WTC11 (cell line): Measurements from ENCODE around the gene HHIPL1. TPM values are rescaled to one million over a fixed set of nuclear protein-coding genes. Genes with fewer than 3 reads are reported as not detected.
A peak's percentile ranks its signal among the peaks of the same experiment; 100 is the strongest.

Experiments
- ATAC-seq: fragments of 200-7000 bp; cut with Tn5 transposase; 2 replicates; pipeline ENCODE4 v1.10.0; 2021; ENCODE audit warnings: mild to moderate bottlenecking, moderate library complexity
- CTCF ChIA-PET: fragments of 300-600 bp; sonication (Branson Sonifier 250); formaldehyde crosslinking; loops from one replicate; lab custom pipeline; 2021; ENCODE audit warnings: antibody characterized with exemption; lab: Charles Lee
- POLR2A ChIA-PET: fragments of 350-600 bp; sonication (Branson Sonifier 250); formaldehyde crosslinking; loops from one replicate; lab custom pipeline; 2021; ENCODE audit warnings: antibody characterized with exemption; lab: Charles Lee
- DNase-seq: peaks from one replicate; pipeline ENCODE4 v3.0.0; 2021; ENCODE audit warnings: low spot score
- H3K27ac Mint-ChIP-seq: 2 replicates; pipeline ENCODE4 v1.8.0; 2021; ENCODE audit warnings: mixed read lengths
- H3K27me3 Mint-ChIP-seq: 2 replicates; pipeline ENCODE4 v1.8.0; 2021; ENCODE audit warnings: low read depth, mild to moderate bottlenecking, moderate library complexity, mixed read lengths
- H3K36me3 Mint-ChIP-seq: 2 replicates; pipeline ENCODE4 v1.8.0; 2021; ENCODE audit warnings: mixed read lengths
- H3K4me1 Mint-ChIP-seq: 2 replicates; pipeline ENCODE4 v1.8.0; 2022; ENCODE audit warnings: mixed read lengths
- H3K4me3 Mint-ChIP-seq: 2 replicates; pipeline ENCODE4 v1.8.0; 2021; ENCODE audit warnings: mild to moderate bottlenecking, moderate library complexity, mixed read lengths
- H3K9me3 Mint-ChIP-seq: 2 replicates; pipeline ENCODE4 v1.8.0; 2021; ENCODE audit warnings: mixed read lengths
- CREM ChIP-seq: sonication (generic); formaldehyde crosslinking; IDR thresholded peaks from 2 replicates; pipeline ENCODE4 v1.8.1; 2022; ENCODE audit warnings: mild to moderate bottlenecking, missing genetic modification reagents, moderate library complexity
- ESRRA ChIP-seq: sonication (generic); formaldehyde crosslinking; IDR thresholded peaks from 2 replicates; pipeline ENCODE4 v1.8.1; 2022; ENCODE audit warnings: mild to moderate bottlenecking, missing genetic modification reagents, borderline replicate concordance
- FOXP1 ChIP-seq: sonication (generic); formaldehyde crosslinking; IDR thresholded peaks from 2 replicates; pipeline ENCODE4 v1.8.0; 2022; ENCODE audit warnings: missing genetic modification reagents, mild to moderate bottlenecking, moderate library complexity, borderline replicate concordance
- GRHL2 ChIP-seq: fragments of 250-450 bp; sonication (Bioruptor Pico); IDR thresholded peaks from 2 replicates; pipeline ENCODE4 v1.8.0; 2022; ENCODE audit warnings: mild to moderate bottlenecking, moderate library complexity; ENCODE audit not compliant: insufficient replicate concordance, severe bottlenecking
- MXD4 ChIP-seq: fragments of 250-450 bp; sonication (Bioruptor Pico); IDR thresholded peaks from 2 replicates; pipeline ENCODE4 v1.8.0; 2021; ENCODE audit warnings: mild to moderate bottlenecking, moderate library complexity, borderline replicate concordance
- MYBL2 ChIP-seq: sonication (generic); formaldehyde crosslinking; IDR thresholded peaks from 2 replicates; pipeline ENCODE4 v1.8.1; 2023; ENCODE audit warnings: mild to moderate bottlenecking, moderate library complexity, missing genetic modification reagents
- NR3C1 ChIP-seq: sonication (generic); formaldehyde crosslinking; conservative IDR thresholded peaks from 2 replicates; pipeline ENCODE4 v1.8.1; 2023; ENCODE audit warnings: low read depth, mild to moderate bottlenecking, missing genetic modification reagents
- PRRX2 ChIP-seq: fragments of 250-450 bp; sonication (Bioruptor Pico); IDR thresholded peaks from 2 replicates; pipeline ENCODE4 v1.8.0; 2021; ENCODE audit warnings: mild to moderate bottlenecking
- RORB ChIP-seq: fragments of 250-450 bp; sonication (Bioruptor Pico); IDR thresholded peaks from 2 replicates; pipeline ENCODE4 v1.9.0; 2021; ENCODE audit warnings: mild to moderate bottlenecking
- SP1 ChIP-seq: sonication (generic); formaldehyde crosslinking; conservative IDR thresholded peaks from 2 replicates; pipeline ENCODE4 v1.8.1; 2022; ENCODE audit warnings: missing genetic modification reagents
- TEAD4 ChIP-seq: sonication (generic); formaldehyde crosslinking; IDR thresholded peaks from 2 replicates; pipeline ENCODE4 v1.8.0; 2022; ENCODE audit warnings: mild to moderate bottlenecking, missing genetic modification reagents
- ZNF121 ChIP-seq: sonication (generic); formaldehyde crosslinking; IDR thresholded peaks from 2 replicates; pipeline ENCODE4 v1.8.0; 2023; ENCODE audit warnings: missing genetic modification reagents
- total RNA-seq: library from RNA; stranded (reverse); gene quantifications from 3 replicates; pipeline ENCODE4 v1.2.3, GENCODE V29; 2021
- TF ChIP-seq, protein P1 (sequence below): fragments of 250-450 bp; sonication (Bioruptor Pico); conservative IDR thresholded peaks from 2 replicates; pipeline ENCODE4 v1.9.0; 2021; ENCODE audit warnings: mild to moderate bottlenecking
- TF ChIP-seq, protein P2 (sequence below): sonication (generic); formaldehyde crosslinking; IDR thresholded peaks from 2 replicates; pipeline ENCODE4 v1.8.0; 2023; ENCODE audit warnings: missing genetic modification reagents
- TF ChIP-seq, protein P3 (sequence below): fragments of 250-450 bp; sonication (Bioruptor Pico); IDR thresholded peaks from 2 replicates; pipeline ENCODE4 v2.1.2; 2022; ENCODE audit warnings: mild to moderate bottlenecking, moderate library complexity
- TF ChIP-seq, protein P4 (sequence below): sonication (generic); formaldehyde crosslinking; IDR thresholded peaks from 2 replicates; pipeline ENCODE4 v1.8.1; 2022; ENCODE audit warnings: mild to moderate bottlenecking, missing genetic modification reagents, moderate library complexity, borderline replicate concordance
- TF ChIP-seq, protein P5 (sequence below): sonication (generic); formaldehyde crosslinking; IDR thresholded peaks from 2 replicates; pipeline ENCODE4 v1.8.1; 2022; ENCODE audit warnings: low read depth, mild to moderate bottlenecking, moderate library complexity, missing genetic modification reagents, borderline replicate concordance
- TF ChIP-seq, protein P6 (sequence below): sonication (generic); formaldehyde crosslinking; IDR thresholded peaks from 2 replicates; pipeline ENCODE4 v1.8.1; 2022; ENCODE audit warnings: mild to moderate bottlenecking, moderate library complexity, missing genetic modification reagents
- TF ChIP-seq, protein P7 (sequence below): sonication (generic); formaldehyde crosslinking; IDR thresholded peaks from 2 replicates; pipeline ENCODE4 v1.8.0; 2022; ENCODE audit warnings: mild to moderate bottlenecking, missing genetic modification reagents
- TF ChIP-seq, protein P8 (sequence below): sonication (generic); formaldehyde crosslinking; conservative IDR thresholded peaks from 2 replicates; pipeline ENCODE4 v1.8.1; 2022; ENCODE audit warnings: mild to moderate bottlenecking, missing genetic modification reagents

HHIPL1 gene
- total RNA-seq, 1 experiment from 2014 or later: 1.5 TPM

DNA sequence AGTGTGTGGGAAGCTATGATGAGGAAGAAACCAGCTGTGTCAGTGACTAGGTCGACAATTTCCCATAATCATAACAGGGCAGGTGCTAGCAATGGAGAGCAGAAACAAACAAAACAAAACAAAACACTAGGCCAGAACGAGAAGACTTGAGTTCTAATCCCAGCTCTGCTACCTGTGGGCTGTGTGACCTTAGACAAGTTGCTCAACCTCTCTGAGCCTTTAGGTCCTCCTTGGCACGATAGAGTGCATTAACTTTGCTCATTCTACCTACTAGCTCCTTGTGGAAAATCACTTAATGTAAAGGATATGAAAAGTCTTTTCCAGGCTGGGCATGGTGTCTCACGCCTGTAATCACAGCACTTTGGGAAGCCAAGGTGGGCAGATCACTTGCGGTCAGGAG, 11.2 kb downstream of the HHIPL1 start (continued):
- TF ChIP-seq, protein P1, sequence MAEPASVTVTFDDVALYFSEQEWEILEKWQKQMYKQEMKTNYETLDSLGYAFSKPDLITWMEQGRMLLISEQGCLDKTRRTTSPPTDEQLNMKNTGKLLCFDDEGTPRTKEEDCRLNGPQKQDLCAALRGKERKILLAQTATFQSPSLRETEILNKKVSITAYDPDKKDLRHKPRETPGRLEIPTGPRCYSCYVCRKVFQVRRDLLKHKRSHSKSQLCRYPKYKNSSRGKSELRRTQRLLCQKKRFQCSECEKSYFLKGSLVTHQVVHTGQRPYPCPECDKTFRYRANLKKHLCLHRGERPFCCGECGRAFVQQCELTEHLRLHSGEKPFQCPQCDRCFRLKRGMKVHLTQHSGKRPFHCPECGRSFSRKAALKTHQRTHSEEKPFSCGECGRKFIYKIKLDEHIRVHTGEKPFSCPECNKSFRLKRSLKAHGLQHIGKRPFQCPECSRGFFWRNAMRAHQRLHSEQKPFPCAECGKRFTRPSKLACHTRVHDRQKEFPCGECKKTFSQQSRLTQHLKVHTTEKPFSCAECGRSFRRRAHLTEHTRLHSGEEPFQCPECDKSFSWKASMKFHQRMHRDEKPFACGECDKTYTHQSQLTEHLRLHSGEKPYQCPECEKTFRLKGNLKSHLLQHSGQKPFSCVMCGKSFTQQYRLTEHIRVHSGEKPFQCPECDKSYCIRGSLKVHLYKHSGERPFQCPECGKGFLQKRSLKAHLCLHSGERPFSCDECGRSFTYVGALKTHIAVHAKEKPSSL: no peak
- no peak for TF ChIP-seq FOXP1
- TF ChIP-seq, protein P2, sequence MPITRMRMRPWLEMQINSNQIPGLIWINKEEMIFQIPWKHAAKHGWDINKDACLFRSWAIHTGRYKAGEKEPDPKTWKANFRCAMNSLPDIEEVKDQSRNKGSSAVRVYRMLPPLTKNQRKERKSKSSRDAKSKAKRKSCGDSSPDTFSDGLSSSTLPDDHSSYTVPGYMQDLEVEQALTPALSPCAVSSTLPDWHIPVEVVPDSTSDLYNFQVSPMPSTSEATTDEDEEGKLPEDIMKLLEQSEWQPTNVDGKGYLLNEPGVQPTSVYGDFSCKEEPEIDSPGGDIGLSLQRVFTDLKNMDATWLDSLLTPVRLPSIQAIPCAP: no peak

DNA sequence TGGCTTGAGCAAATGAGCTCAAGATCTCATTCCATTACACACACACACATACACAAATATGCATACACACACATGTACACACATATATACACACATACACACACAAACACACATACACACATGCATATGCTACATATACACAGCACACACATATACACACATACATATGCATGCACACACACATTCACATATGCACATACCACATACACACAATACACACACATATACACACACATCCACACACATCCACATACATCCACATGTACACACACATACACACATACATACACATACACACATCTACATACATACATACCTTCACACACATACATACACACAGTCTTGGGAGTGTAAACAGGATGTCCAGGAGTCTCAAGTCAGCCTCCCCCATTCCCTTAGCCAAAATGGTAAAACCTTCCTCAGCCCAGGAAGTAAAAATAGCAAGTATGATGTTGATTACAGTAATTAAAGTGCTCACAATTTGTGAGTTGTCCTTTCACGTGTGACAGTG, 12.8 kb downstream of the HHIPL1 start:
- no peaks in the 10 kb centered on the region for H3K36me3 Mint-ChIP-seq
- no peak overlapping the region for H3K4me3 Mint-ChIP-seq
- DNase-seq: no peak
- peaks cover 17% of the 10 kb centered on the region for H3K4me1 Mint-ChIP-seq
- no peak for TF ChIP-seq MXD4 (CRISPR knock-in tag)
- TF ChIP-seq MYBL2 (CRISPR knock-in tag): no peak
- TF ChIP-seq FOXP1: no peak
- TF ChIP-seq, protein P3, sequence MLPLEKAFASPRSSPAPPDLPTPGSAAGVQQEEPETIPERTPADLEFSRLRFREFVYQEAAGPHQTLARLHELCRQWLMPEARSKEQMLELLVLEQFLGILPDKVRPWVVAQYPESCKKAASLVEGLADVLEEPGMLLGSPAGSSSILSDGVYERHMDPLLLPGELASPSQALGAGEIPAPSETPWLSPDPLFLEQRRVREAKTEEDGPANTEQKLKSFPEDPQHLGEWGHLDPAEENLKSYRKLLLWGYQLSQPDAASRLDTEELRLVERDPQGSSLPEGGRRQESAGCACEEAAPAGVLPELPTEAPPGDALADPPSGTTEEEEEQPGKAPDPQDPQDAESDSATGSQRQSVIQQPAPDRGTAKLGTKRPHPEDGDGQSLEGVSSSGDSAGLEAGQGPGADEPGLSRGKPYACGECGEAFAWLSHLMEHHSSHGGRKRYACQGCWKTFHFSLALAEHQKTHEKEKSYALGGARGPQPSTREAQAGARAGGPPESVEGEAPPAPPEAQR (CRISPR knock-in tag): no peak
- H3K27ac Mint-ChIP-seq: no peak overlapping the region
- no peak for ATAC-seq
- H3K9me3 Mint-ChIP-seq: no peaks in the 10 kb centered on the region
- ChIA-PET CTCF (interaction anchor here (1.2 to 1.5 kb wide), 3 partner anchors 9 to 26 kb away, joined by 3 to 5 read pairs (median 3); partner anchors contain the start of gene CYP46A1), POLR2A (no interaction called here)
- H3K27me3 Mint-ChIP-seq: peaks cover 44% of the 10 kb centered on the region

DNA sequence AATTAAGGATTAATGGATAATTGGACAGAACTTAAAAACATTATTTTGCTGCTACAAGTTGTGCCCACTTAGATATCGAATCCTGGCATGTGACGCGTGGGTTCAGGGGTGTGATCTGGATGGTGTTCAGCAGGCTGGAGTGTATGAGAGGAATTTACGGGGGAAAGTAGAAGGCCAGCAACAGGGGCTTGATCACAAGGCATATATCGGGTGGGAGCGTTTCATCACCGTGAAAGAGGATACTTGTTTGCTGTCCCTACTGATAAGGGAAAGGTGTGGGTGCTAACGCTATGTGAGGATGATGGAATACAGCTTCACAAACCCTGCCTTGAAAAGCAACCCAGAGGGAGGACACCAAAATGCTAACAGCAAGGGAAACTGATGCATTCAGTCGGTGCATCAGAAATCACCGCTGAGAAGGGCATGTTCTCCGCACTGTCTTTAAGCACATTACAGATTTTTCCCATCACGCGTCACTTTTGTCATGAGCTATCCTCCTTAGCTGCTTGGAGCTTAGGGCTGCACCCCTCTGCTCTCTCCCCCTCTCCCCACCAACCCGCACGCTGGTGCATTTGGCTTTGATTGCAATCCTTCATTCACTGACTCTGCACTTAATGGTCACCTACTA, 13.4 kb downstream of the HHIPL1 start:
- H3K36me3 Mint-ChIP-seq: no peaks in the 10 kb centered on the region
- peaks cover 44% of the 10 kb centered on the region for H3K27me3 Mint-ChIP-seq
- H3K4me3 Mint-ChIP-seq: peak overlapping the region; percentile 49; the same call in 1 of the 2 replicates
- H3K4me1 Mint-ChIP-seq: peaks cover 22% of the 10 kb centered on the region
- no peak overlapping the region for H3K27ac Mint-ChIP-seq
- POLR2A ChIA-PET: no interaction called here
- no peaks in the 10 kb centered on the region for H3K9me3 Mint-ChIP-seq
- ATAC-seq (no peak), DNase-seq (no peak)
- CTCF ChIA-PET: interaction anchor here (0.9 to 1.5 kb wide), 6 partner anchors 9 to 72 kb away, joined by 3 to 5 read pairs (median 4); partner anchors contain the start of gene CYP46A1
- TF ChIP-seq, protein P4, sequence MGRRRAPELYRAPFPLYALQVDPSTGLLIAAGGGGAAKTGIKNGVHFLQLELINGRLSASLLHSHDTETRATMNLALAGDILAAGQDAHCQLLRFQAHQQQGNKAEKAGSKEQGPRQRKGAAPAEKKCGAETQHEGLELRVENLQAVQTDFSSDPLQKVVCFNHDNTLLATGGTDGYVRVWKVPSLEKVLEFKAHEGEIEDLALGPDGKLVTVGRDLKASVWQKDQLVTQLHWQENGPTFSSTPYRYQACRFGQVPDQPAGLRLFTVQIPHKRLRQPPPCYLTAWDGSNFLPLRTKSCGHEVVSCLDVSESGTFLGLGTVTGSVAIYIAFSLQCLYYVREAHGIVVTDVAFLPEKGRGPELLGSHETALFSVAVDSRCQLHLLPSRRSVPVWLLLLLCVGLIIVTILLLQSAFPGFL (CRISPR knock-in tag): no peak
- TF ChIP-seq, all 79 proteins: peak for 0

DNA sequence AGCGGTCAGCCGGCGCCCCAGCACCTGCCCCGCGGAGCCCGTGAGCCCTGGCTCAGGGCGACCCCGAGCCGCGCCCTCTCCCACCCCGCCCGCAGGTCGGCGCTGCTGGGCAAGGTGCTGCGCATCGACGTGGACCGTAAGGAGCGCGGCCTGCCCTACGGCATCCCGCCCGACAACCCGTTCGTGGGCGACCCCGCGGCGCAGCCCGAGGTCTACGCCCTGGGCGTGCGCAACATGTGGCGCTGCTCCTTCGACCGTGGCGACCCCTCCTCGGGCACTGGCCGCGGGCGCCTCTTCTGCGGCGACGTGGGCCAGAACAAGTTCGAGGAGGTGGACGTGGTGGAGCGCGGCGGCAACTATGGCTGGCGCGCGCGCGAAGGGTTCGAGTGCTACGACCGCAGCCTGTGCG, 14.4 kb downstream of the HHIPL1 start:
- peak; percentile 65 for ATAC-seq
- ChIA-PET POLR2A (no interaction called here), CTCF (interaction anchor here (0.9 to 1.5 kb wide), 3 partner anchors 25 to 71 kb away, joined by 3 to 5 read pairs (median 4); partner anchors contain the start of gene CYP46A1)
- Mint-ChIP-seq H3K27ac (no peak overlapping the region), H3K27me3 (peaks cover 44% of the 10 kb centered on the region), H3K9me3 (no peaks in the 10 kb centered on the region), H3K36me3 (no peaks in the 10 kb centered on the region), H3K4me3 (peak overlapping the region; percentile 49; the same call in 1 of the 2 replicates), H3K4me1 (peaks cover 31% of the 10 kb centered on the region)
- DNase-seq: peak; percentile 71
- TF ChIP-seq RORB (CRISPR knock-in tag): no peak
- TF ChIP-seq TEAD4 (CRISPR knock-in tag): no peak
- TF ChIP-seq, protein P5, sequence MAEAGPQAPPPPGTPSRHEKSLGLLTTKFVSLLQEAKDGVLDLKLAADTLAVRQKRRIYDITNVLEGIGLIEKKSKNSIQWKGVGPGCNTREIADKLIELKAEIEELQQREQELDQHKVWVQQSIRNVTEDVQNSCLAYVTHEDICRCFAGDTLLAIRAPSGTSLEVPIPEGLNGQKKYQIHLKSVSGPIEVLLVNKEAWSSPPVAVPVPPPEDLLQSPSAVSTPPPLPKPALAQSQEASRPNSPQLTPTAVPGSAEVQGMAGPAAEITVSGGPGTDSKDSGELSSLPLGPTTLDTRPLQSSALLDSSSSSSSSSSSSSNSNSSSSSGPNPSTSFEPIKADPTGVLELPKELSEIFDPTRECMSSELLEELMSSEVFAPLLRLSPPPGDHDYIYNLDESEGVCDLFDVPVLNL (CRISPR knock-in tag): no peak
- TF ChIP-seq, protein P6, sequence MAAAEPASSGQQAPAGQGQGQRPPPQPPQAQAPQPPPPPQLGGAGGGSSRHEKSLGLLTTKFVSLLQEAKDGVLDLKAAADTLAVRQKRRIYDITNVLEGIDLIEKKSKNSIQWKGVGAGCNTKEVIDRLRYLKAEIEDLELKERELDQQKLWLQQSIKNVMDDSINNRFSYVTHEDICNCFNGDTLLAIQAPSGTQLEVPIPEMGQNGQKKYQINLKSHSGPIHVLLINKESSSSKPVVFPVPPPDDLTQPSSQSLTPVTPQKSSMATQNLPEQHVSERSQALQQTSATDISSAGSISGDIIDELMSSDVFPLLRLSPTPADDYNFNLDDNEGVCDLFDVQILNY (CRISPR knock-in tag): no peak
- TF ChIP-seq ESRRA (CRISPR knock-in tag): no peak
- TF ChIP-seq, protein P7, sequence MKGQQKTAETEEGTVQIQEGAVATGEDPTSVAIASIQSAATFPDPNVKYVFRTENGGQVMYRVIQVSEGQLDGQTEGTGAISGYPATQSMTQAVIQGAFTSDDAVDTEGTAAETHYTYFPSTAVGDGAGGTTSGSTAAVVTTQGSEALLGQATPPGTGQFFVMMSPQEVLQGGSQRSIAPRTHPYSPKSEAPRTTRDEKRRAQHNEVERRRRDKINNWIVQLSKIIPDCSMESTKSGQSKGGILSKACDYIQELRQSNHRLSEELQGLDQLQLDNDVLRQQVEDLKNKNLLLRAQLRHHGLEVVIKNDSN: no peak
- TF ChIP-seq MYBL2 (CRISPR knock-in tag): no peak
- no peak for TF ChIP-seq NR3C1 (CRISPR knock-in tag)
- TF ChIP-seq, protein P8, sequence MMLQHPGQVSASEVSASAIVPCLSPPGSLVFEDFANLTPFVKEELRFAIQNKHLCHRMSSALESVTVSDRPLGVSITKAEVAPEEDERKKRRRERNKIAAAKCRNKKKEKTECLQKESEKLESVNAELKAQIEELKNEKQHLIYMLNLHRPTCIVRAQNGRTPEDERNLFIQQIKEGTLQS (CRISPR knock-in tag): no peak
- TF ChIP-seq PRRX2 (CRISPR knock-in tag): no peak
- TF ChIP-seq SP1 (CRISPR knock-in tag): 0 out of 2 replicates have a peak, but pooled peaks have one; percentile 34
- TF ChIP-seq ZNF121 (CRISPR knock-in tag): peak; percentile 71; the same call in 1 of the 2 replicates
- no peak for TF ChIP-seq GRHL2
- no peak for TF ChIP-seq CREM (CRISPR knock-in tag)
